Measurements from ENCODE around the gene BMPR1B. TPM values are rescaled to one million over a fixed set of nuclear protein-coding genes. Genes with fewer than 3 reads are reported as not detected.

Gene BMPR1B
- total and polyA plus RNA-seq, 2 of the 8 experiments (the other 6 are each of a cell fraction or from before 2014, with no cell fraction given) = 0.14 to 1.1 TPM

- Histone ChIP-seq H2BK20ac (ENCODE audit: low read length) (no peak overlapping the region), H3K14ac (ENCODE audit: insufficient read length) (no peak overlapping the region), H3K79me2 (ENCODE audit: control insufficient read depth in 1 of 2, insufficient read depth in 2 of 2, low read length in 2 of 2) (no peaks in the 10 kb centered on the region), H4K5ac (ENCODE audit: insufficient read length, low read depth, low read length) (no peak overlapping the region), H3K18ac (ENCODE audit: extremely low read depth, low read length) (no peak overlapping the region), H3K56ac (replicated peaks; ENCODE audit: insufficient read length, low read depth, low read length) (no peak overlapping the region), H3K79me1 (ENCODE audit: low read depth, low read length) (no peaks in the 10 kb centered on the region), H2AK5ac (ENCODE audit: low read depth, low read length) (no peak overlapping the region), H3K27me3 (replicated peaks in 1 of 4; ENCODE audit: control insufficient read depth in 3 of 4, extremely low read depth in 1 of 4, insufficient read depth in 3 of 4, low read length in 3 of 4) (no peaks in the 10 kb centered on the region), H3K4me2 (ENCODE audit: insufficient read depth in 1 of 2, low read depth in 2 of 2, low read length in 2 of 2) (no peak overlapping the region), H3K4me3 (ENCODE audit: extremely low read depth in 1 of 4, insufficient read depth in 2 of 4, low read depth in 3 of 4, low read length in 4 of 4) (no peak overlapping the region), H3K9me3 (ENCODE audit: insufficient read depth in 2 of 2, low read depth in 1 of 2, low read length in 1 of 2) (no peaks in the 10 kb centered on the region), H3K23ac (ENCODE audit: insufficient read length) (no peak overlapping the region), H3K4me1 (replicated peaks in 1 of 4; ENCODE audit: control insufficient read depth in 3 of 4, insufficient read depth in 4 of 4, low read length in 3 of 4) (no peaks in the 10 kb centered on the region), H4K8ac (ENCODE audit: extremely low read depth, insufficient read depth, low read length) (no peak overlapping the region), H3K36me3 (ENCODE audit: control insufficient read depth in 2 of 4, insufficient read depth in 4 of 4, low read length in 3 of 4) (no peaks in the 10 kb centered on the region), H4K91ac (replicated peaks; ENCODE audit: insufficient read length, low read length) (no peak overlapping the region), H2BK5ac (ENCODE audit: low read depth, low read length) (no peak overlapping the region), H2BK12ac (ENCODE audit: low read depth, low read length) (no peak overlapping the region), H3K23me2 (ENCODE audit: low read depth, low read length) (no peaks in the 10 kb centered on the region), H2BK15ac (ENCODE audit: low read length) (no peak overlapping the region), H2AFZ (ENCODE audit: low read length) (0 out of 2 replicates have a peak overlapping the region, but pooled peaks have one; percentile 21), H3K9ac (replicated peaks in 1 of 4; ENCODE audit: extremely low read depth in 1 of 4, low read depth in 3 of 4, low read length in 3 of 4) (no peak overlapping the region), H3K4ac (replicated peaks; ENCODE audit: insufficient read length, low read depth, low read length) (no peak overlapping the region), H2BK120ac (replicated peaks; ENCODE audit: low read depth, low read length) (no peak overlapping the region), H4K20me1 (replicated peaks in 1 of 2; ENCODE audit: control insufficient read depth in 1 of 2, insufficient read depth in 2 of 2, low read length in 2 of 2) (no peaks in the 10 kb centered on the region), H3K27ac (ENCODE audit: low read depth, low read length) (no peak overlapping the region)
- 75% methylated on average over 6 of the region's 6 CpGs; no CpG with 5 or more reads in 1 of the 2 experiments for WGBS, 2 experiments (ENCODE audit: extremely low coverage in 1 of 2, insufficient coverage in 1 of 2, insufficient read length in 1 of 2, insufficient replicate concordance in 2 of 2, low coverage in 1 of 2, low lambda C conversion rate in 2 of 2, missing lambda C conversion rate in 1 of 2)
- no peak for DNase-seq (ENCODE audit: low read depth in 1 of 2, low spot score in 2 of 2)
- POLR2A ChIA-PET (ENCODE audit: partially characterized antibody) = no interaction called here
- FAIRE-seq = no peak
- CTCF ChIA-PET (ENCODE audit: partially characterized antibody) = interaction anchor here (1.4 kb wide), 1 partner anchor 15 kb away, joined by 6 read pairs; no protein-coding TSS in a partner anchor
- TF ChIP-seq ATF2 (IDR thresholded peaks at IDR 0.05; ENCODE audit: low read length) (no peak), RFX5 (IDR thresholded peaks at IDR 0.05; ENCODE audit: borderline replicate concordance, low read depth, low read length) (no peak), POLR2A (IDR thresholded peaks at IDR 0.05; ENCODE audit: control extremely low read depth in 1 of 2, low read depth in 2 of 2, low read length in 2 of 2) (no peak), KDM1A (IDR thresholded peaks at IDR 0.05; ENCODE audit: borderline replicate concordance, low read length) (no peak), CREB1 (IDR thresholded peaks at IDR 0.05) (no peak), GABPA (IDR thresholded peaks at IDR 0.05; ENCODE audit: borderline replicate concordance, insufficient read depth, low read length) (no peak), TCF12 (IDR thresholded peaks at IDR 0.05; ENCODE audit: low read depth, low read length) (no peak), MAX (IDR thresholded peaks at IDR 0.05) (no peak)
Observed at GRCh38 chr4:95197353-95197752, 439.6 kb downstream of the BMPR1B start.

All from H1 (cell line).